KMS-11 (cell line): ENCODE measurements around the gene OSBPL10.

Source experiments
- H2AFZ ChIP-seq: fragments of 200-600 bp; sonication (generic); 2 replicates; pipeline ENCODE4 v1.6.1; 2016; ENCODE audit warnings: antibody characterized with exemption, mixed run types, low read depth
- H3K27ac ChIP-seq: fragments of 200-600 bp; sonication (generic); 2 replicates; pipeline ENCODE4 v1.6.1; 2016; ENCODE audit warnings: mild to moderate bottlenecking, mixed run types
- H3K27me3 ChIP-seq: fragments of 200-600 bp; sonication (generic); 2 replicates; pipeline ENCODE4 v1.6.1; 2017; ENCODE audit warnings: mild to moderate bottlenecking, low read depth, mixed run types, moderate library complexity; ENCODE audit not compliant: insufficient read depth
- H3K36me3 ChIP-seq: fragments of 200-600 bp; sonication (generic); 2 replicates; pipeline ENCODE4 v1.6.1; 2017; ENCODE audit warnings: mild to moderate bottlenecking, mixed run types; ENCODE audit not compliant: insufficient read depth
- H3K4me1 ChIP-seq: fragments of 200-600 bp; sonication (generic); 2 replicates; pipeline ENCODE4 v1.6.1; 2016; ENCODE audit warnings: mild to moderate bottlenecking, low read depth, mixed run types; ENCODE audit not compliant: poor library complexity, severe bottlenecking
- H3K4me2 ChIP-seq: fragments of 200-600 bp; sonication (generic); 2 replicates; pipeline ENCODE4 v1.7.0; 2016; ENCODE audit warnings: mild to moderate bottlenecking, mixed run types
- H3K4me3 ChIP-seq: fragments of 200-600 bp; sonication (generic); IDR thresholded peaks from 2 replicates; pipeline ENCODE4 v1.6.1; 2017; ENCODE audit warnings: low read depth, low read length, mixed read lengths; ENCODE audit not compliant: insufficient read depth
- H3K79me2 ChIP-seq: fragments of 200-600 bp; sonication (generic); 2 replicates; pipeline ENCODE4 v1.6.1; 2016; ENCODE audit warnings: low read depth, mixed run types; ENCODE audit not compliant: insufficient read depth
- H3K9ac ChIP-seq: fragments of 200-600 bp; sonication (generic); 2 replicates; pipeline ENCODE4 v1.6.1; 2016; ENCODE audit warnings: mild to moderate bottlenecking, mixed run types
- H4K20me1 ChIP-seq: fragments of 200-600 bp; sonication (generic); 2 replicates; pipeline ENCODE4 v1.6.1; 2016; ENCODE audit warnings: mild to moderate bottlenecking, mixed run types; ENCODE audit not compliant: insufficient read depth
- TF ChIP-seq, protein P1 (sequence below): fragments of 200-600 bp; sonication (generic); conservative IDR thresholded peaks from 2 replicates; pipeline ENCODE4 v1.6.1; 2017; ENCODE audit warnings: low read depth, mild to moderate bottlenecking, antibody characterized with exemption, low read length, moderate library complexity, mixed read lengths

Gene OSBPL10

GRCh38 chr3:31960793-31961431 is 20.1 kb downstream of the OSBPL10 start:
- no peak overlapping the region for H3K27ac ChIP-seq
- H3K27me3 ChIP-seq: no peaks in the 10 kb centered on the region
- H3K9ac ChIP-seq: no peak overlapping the region
- TF ChIP-seq, protein P1, sequence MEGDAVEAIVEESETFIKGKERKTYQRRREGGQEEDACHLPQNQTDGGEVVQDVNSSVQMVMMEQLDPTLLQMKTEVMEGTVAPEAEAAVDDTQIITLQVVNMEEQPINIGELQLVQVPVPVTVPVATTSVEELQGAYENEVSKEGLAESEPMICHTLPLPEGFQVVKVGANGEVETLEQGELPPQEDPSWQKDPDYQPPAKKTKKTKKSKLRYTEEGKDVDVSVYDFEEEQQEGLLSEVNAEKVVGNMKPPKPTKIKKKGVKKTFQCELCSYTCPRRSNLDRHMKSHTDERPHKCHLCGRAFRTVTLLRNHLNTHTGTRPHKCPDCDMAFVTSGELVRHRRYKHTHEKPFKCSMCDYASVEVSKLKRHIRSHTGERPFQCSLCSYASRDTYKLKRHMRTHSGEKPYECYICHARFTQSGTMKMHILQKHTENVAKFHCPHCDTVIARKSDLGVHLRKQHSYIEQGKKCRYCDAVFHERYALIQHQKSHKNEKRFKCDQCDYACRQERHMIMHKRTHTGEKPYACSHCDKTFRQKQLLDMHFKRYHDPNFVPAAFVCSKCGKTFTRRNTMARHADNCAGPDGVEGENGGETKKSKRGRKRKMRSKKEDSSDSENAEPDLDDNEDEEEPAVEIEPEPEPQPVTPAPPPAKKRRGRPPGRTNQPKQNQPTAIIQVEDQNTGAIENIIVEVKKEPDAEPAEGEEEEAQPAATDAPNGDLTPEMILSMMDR: no peak
- H3K4me1 ChIP-seq: no peaks in the 10 kb centered on the region
- H4K20me1 ChIP-seq: no peaks in the 10 kb centered on the region
- no peak overlapping the region for H2AFZ ChIP-seq
- no peak overlapping the region for H3K4me3 ChIP-seq
- H3K79me2 ChIP-seq: no peaks in the 10 kb centered on the region
- no peak overlapping the region for H3K4me2 ChIP-seq
- no peaks in the 10 kb centered on the region for H3K36me3 ChIP-seq

GRCh38 chr3:31959951-31960792 is 20.9 kb downstream of the OSBPL10 start:
- H3K27me3 ChIP-seq: no peaks in the 10 kb centered on the region
- TF ChIP-seq, protein P1: no peak
- H2AFZ ChIP-seq: no peak overlapping the region
- no peak overlapping the region for H3K27ac ChIP-seq
- H3K79me2 ChIP-seq: no peaks in the 10 kb centered on the region
- no peak overlapping the region for H3K4me3 ChIP-seq
- H4K20me1 ChIP-seq: no peaks in the 10 kb centered on the region
- no peak overlapping the region for H3K9ac ChIP-seq
- H3K4me2 ChIP-seq: no peak overlapping the region
- H3K4me1 ChIP-seq: no peaks in the 10 kb centered on the region
- H3K36me3 ChIP-seq: no peaks in the 10 kb centered on the region

DNA sequence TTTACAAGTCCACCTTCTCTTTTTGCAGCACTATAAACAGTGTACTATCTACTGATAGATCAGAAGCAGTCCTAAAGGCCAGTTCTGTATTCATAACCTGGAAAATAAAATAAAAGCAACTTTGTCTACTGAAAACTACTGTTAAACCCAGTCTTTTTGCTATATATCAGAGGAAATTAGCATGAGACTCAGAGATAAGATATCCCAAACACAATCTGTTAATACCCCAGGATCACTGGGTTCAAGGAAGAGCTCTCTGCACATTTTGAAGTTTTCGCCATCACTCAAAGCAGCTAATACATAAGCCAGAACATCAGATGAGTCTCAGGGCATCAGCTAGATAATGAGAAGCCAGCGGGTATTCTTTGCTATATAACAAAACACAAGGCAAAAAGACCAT is 21.8 kb downstream of the OSBPL10 start:
- no peaks in the 10 kb centered on the region for H3K79me2 ChIP-seq
- H3K27ac ChIP-seq: no peak overlapping the region
- no peaks in the 10 kb centered on the region for H3K4me1 ChIP-seq
- H3K4me3 ChIP-seq: no peak overlapping the region
- no peak overlapping the region for H3K9ac ChIP-seq
- no peaks in the 10 kb centered on the region for H4K20me1 ChIP-seq
- H3K27me3 ChIP-seq: no peaks in the 10 kb centered on the region
- H3K36me3 ChIP-seq: no peaks in the 10 kb centered on the region
- H2AFZ ChIP-seq: no peak overlapping the region
- no peak overlapping the region for H3K4me2 ChIP-seq
- TF ChIP-seq, protein P1: no peak

DNA sequence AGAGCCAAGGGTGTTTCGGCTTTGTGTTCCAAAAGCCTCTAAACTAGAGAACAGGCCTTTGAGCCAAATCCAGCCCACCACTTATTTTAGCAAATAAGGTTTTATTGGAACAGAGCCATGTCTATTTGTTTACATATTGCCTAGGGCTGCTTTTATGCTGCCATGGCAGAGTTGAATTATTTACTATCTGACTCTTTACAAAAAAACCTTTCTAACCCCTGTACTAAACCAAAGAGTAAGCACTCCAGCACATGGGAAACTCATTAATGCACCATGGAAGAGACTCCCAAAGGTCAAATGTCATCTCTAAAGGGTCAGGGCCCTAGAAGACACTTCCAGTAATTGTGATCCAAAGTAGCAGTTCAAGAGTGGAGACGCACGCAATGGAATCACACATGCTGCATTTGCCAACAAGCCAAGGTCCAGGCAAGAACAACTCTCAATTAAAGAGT is 22.3 kb downstream of the OSBPL10 start:
- Histone ChIP-seq H3K4me3 (no peak overlapping the region), H3K27ac (no peak overlapping the region), H3K36me3 (no peaks in the 10 kb centered on the region), H4K20me1 (no peaks in the 10 kb centered on the region), H3K79me2 (no peaks in the 10 kb centered on the region), H3K27me3 (no peaks in the 10 kb centered on the region), H3K9ac (no peak overlapping the region), H3K4me2 (no peak overlapping the region), H3K4me1 (no peaks in the 10 kb centered on the region), H2AFZ (no peak overlapping the region)
- TF ChIP-seq, protein P1: no peak
